Measurements from ENCODE around the gene ID3.

ID3 gene

GRCh38 chr1:23524716-23525401 is 34.4 kb downstream of the ID3 start:
- DNase-seq, result peak; percentile 59

- DNase-seq, result no peak
Observed at GRCh38 chr1:23524163-23524562, 35.1 kb downstream of the ID3 start.

GRCh38 chr1:23522244-23522982 is 36.9 kb downstream of the ID3 start:
- no peak for DNase-seq

GRCh38 chr1:23521588-23521987 is 37.7 kb downstream of the ID3 start:
- no peak for DNase-seq

GRCh38 chr1:23517581-23517980 is 41.7 kb downstream of the ID3 start:
- no peak for DNase-seq

- no peak for DNase-seq
Observed at GRCh38 chr1:23515905-23516304, 43.4 kb downstream of the ID3 start.

GRCh38 chr1:23514111-23514679 is 45.1 kb downstream of the ID3 start:
- no peak for DNase-seq

GRCh38 chr1:23509896-23510295 is 49.4 kb downstream of the ID3 start:
- DNase-seq, result no peak
